T-helper 9 cell (primary cell): Measurements from ENCODE around the gene CCDC192.
"Not testable (repeated sequence)": the region's sequence is repeated elsewhere in the genome, so short reads cannot be mapped to it uniquely, and the experiment has no call there.

ENCODE experiments used
- DNase-seq: peaks from one replicate; pipeline ENCODE4 v3.0.0-alpha.2; 2020

Gene CCDC192

GRCh38 chr5:127813633-127814587, 110.7 kb downstream of the CCDC192 start:
- no peak for DNase-seq

GRCh38 chr5:127814588-127814973, 111.4 kb downstream of the CCDC192 start:
- no peak for DNase-seq

- no peak for DNase-seq
Observed at GRCh38 chr5:127820910-127821553, 117.8 kb downstream of the CCDC192 start.

- DNase-seq = no peak
Observed at GRCh38 chr5:127821896-127822295, 118.7 kb downstream of the CCDC192 start.

GRCh38 chr5:127824126-127824525, 120.9 kb downstream of the CCDC192 start:
- no peak for DNase-seq

- no peak for DNase-seq
Observed at GRCh38 chr5:127826011-127826410, 122.8 kb downstream of the CCDC192 start.

- DNase-seq = no peak
Observed at GRCh38 chr5:127827451-127827850, 124.3 kb downstream of the CCDC192 start.

GRCh38 chr5:127830157-127830556, 127.0 kb downstream of the CCDC192 start:
- DNase-seq = no peak

GRCh38 chr5:127830829-127831598, 127.8 kb downstream of the CCDC192 start:
- DNase-seq = no peak

GRCh38 chr5:127832067-127832466, 128.9 kb downstream of the CCDC192 start:
- DNase-seq = no peak

GRCh38 chr5:127834094-127834531, 130.9 kb downstream of the CCDC192 start:
- DNase-seq = no peak

GRCh38 chr5:127834554-127834953, 131.4 kb downstream of the CCDC192 start:
- DNase-seq = no peak

- no peak for DNase-seq
Observed at GRCh38 chr5:127838661-127839060, 135.5 kb downstream of the CCDC192 start.

- no peak for DNase-seq
Observed at GRCh38 chr5:127839072-127839471, 135.9 kb downstream of the CCDC192 start.

GRCh38 chr5:127839496-127840197, 136.5 kb downstream of the CCDC192 start:
- DNase-seq = no peak

GRCh38 chr5:127840198-127840524, 137.0 kb downstream of the CCDC192 start:
- DNase-seq = no peak

- DNase-seq = no peak
Observed at GRCh38 chr5:127840809-127841208, 137.6 kb downstream of the CCDC192 start.

- DNase-seq = no peak
Observed at GRCh38 chr5:127844581-127845021, 141.4 kb downstream of the CCDC192 start.

- no peak for DNase-seq
Observed at GRCh38 chr5:127846884-127847283, 143.7 kb downstream of the CCDC192 start.

GRCh38 chr5:127847641-127848040, 144.4 kb downstream of the CCDC192 start:
- DNase-seq = not testable (repeated sequence)

- no peak for DNase-seq
Observed at GRCh38 chr5:127848098-127848497, 144.9 kb downstream of the CCDC192 start.

GRCh38 chr5:127849408-127849807, 146.2 kb downstream of the CCDC192 start:
- DNase-seq = no peak

GRCh38 chr5:127849891-127850290, 146.7 kb downstream of the CCDC192 start:
- DNase-seq = no peak
